Activated naive CD8-positive, alpha-beta T cell treated with anti-CD3 and anti-CD28 coated beads for 36 hours (primary cell): ENCODE data around the gene FBXO41. TPM values are rescaled to one million over a fixed set of nuclear protein-coding genes. Genes with fewer than 3 reads are reported as not detected.
A peak's percentile ranks its signal among the peaks of the same experiment; 100 is the strongest.

Experiments
- DNase-seq: peaks from one replicate; pipeline ENCODE4 v3.0.0; 2021
- H3K27ac Mint-ChIP-seq: one replicate; pipeline ENCODE4 v1.8.0; 2022; ENCODE audit warnings: mild to moderate bottlenecking, moderate library complexity, mixed read lengths
- H3K27me3 Mint-ChIP-seq: one replicate; pipeline ENCODE4 v1.8.0; 2022; ENCODE audit warnings: mild to moderate bottlenecking, mixed read lengths
- H3K36me3 Mint-ChIP-seq: one replicate; pipeline ENCODE4 v1.8.0; 2021; ENCODE audit warnings: mild to moderate bottlenecking, mixed read lengths
- H3K4me1 Mint-ChIP-seq: one replicate; pipeline ENCODE4 v1.8.0; 2021; ENCODE audit warnings: mixed read lengths
- H3K4me3 Mint-ChIP-seq: one replicate; pipeline ENCODE4 v1.8.0; 2022; ENCODE audit warnings: mild to moderate bottlenecking, moderate library complexity, mixed read lengths
- H3K9me3 Mint-ChIP-seq: one replicate; pipeline ENCODE4 v1.8.0; 2022; ENCODE audit warnings: mixed read lengths
- total RNA-seq, 2 experiments: library from RNA; stranded (reverse); gene quantifications; one replicate each; pipeline ENCODE4 v1.2.3, GENCODE V29; 2021

FBXO41 gene
- total RNA-seq, 2 experiments from 2014 or later: 45.7 to 45.8 TPM

DNA sequence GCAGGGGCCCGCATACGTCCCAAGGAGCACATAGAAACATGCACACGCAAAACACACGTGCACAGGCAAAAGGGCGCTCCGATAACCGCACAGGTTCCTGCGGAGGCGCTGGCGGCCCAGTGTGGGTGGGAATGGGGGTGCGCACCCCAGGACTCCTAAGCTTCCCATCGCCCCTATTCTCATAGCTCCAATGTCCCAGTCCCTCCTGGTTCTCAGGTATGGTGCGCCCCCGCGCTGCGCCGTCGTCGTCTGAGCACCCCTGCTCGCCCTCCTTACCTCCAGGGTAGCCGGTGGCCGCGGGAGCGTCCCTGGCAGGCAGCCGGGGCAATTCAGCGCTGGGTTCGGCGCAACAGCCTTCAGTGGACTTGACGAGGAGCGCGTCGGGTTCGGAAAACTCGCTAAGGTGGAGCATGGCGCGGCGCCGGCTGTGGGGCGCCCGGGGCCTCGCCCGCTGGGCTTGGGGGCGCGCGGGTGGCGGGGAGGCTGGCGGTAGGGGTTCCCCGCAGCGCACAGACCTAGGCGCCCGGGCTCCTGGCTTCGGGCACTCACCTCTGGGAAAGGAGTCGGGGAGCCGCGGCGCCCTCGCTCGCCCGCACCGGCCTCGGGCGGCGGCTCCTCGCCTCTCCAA is 8.7 kb upstream of the FBXO41 start:
- Mint-ChIP-seq H3K27me3 (peaks cover 83% of the 10 kb centered on the region), H3K9me3 (no peaks in the 10 kb centered on the region), H3K4me3 (peak overlapping the region; percentile 73), H3K4me1 (peaks cover 10% of the 10 kb centered on the region), H3K27ac (no peak overlapping the region), H3K36me3 (no peaks in the 10 kb centered on the region)
- DNase-seq: no peak

DNA sequence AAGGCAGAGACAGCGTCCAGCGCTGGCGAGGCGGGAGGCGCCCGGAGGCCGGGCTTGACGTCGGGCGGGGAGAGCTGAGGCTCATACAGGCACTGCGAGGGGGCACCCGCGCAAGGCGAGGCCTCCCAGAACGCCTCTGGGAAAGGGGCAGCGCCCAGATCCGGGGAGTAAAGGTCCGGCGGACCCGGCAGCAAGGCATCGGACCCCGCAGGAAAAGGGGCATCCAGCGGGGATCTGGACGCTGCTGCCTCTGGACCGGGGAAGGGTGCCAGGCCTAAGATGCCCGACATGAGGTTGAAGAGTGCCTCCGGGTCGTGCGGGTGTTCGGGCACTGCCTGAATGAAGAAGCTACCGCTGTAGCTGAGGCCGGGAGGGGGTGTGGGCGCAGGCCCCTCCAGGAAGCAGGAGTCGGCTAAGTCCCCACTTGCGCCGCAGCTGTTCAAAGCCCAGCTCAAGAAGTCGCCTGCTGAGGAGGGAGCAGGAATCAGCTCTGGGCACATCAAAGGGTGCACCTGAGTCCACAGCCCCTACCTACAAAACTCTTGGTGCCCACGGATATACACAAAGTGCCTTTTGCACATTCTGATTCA is 8.1 kb upstream of the FBXO41 start:
- peaks cover 79% of the 10 kb centered on the region for H3K27me3 Mint-ChIP-seq
- no peaks in the 10 kb centered on the region for H3K36me3 Mint-ChIP-seq
- H3K4me3 Mint-ChIP-seq: peak overlapping the region; percentile 65
- peak; percentile 5 for DNase-seq
- no peak overlapping the region for H3K27ac Mint-ChIP-seq
- peaks cover 10% of the 10 kb centered on the region for H3K4me1 Mint-ChIP-seq
- H3K9me3 Mint-ChIP-seq: no peaks in the 10 kb centered on the region

GRCh38 chr2:73291461-73292315 is 7.4 kb upstream of the FBXO41 start:
- Mint-ChIP-seq H3K36me3 (no peaks in the 10 kb centered on the region), H3K9me3 (no peaks in the 10 kb centered on the region), H3K27me3 (peaks cover 72% of the 10 kb centered on the region), H3K4me3 (peak overlapping the region; percentile 14), H3K27ac (no peak overlapping the region), H3K4me1 (peaks cover 10% of the 10 kb centered on the region)
- DNase-seq: no peak

DNA sequence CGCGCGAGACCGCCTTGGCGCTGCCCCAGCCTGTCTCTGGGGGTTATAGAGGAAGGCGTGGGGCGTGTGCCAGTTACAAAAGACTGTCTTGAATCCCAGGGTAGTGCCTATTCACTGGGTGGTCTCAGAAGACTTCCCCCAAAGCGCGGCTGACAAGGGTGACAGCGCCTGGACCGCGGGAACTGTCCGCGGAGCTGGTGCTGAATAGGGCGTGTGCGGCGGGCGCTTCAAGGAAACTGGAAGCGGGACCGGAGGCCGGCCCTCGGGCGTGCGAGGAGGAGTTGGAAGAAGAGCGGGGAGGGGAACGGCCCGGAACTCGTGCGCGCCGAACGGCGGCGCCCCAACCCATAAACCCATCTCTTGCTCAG is 6.8 kb upstream of the FBXO41 start:
- H3K27me3 Mint-ChIP-seq: peaks cover 66% of the 10 kb centered on the region
- H3K9me3 Mint-ChIP-seq: no peaks in the 10 kb centered on the region
- DNase-seq: peak; percentile 71
- no peak overlapping the region for H3K27ac Mint-ChIP-seq
- H3K36me3 Mint-ChIP-seq: no peaks in the 10 kb centered on the region
- H3K4me3 Mint-ChIP-seq: peak overlapping the region; percentile 40
- H3K4me1 Mint-ChIP-seq: peaks cover 10% of the 10 kb centered on the region

DNA sequence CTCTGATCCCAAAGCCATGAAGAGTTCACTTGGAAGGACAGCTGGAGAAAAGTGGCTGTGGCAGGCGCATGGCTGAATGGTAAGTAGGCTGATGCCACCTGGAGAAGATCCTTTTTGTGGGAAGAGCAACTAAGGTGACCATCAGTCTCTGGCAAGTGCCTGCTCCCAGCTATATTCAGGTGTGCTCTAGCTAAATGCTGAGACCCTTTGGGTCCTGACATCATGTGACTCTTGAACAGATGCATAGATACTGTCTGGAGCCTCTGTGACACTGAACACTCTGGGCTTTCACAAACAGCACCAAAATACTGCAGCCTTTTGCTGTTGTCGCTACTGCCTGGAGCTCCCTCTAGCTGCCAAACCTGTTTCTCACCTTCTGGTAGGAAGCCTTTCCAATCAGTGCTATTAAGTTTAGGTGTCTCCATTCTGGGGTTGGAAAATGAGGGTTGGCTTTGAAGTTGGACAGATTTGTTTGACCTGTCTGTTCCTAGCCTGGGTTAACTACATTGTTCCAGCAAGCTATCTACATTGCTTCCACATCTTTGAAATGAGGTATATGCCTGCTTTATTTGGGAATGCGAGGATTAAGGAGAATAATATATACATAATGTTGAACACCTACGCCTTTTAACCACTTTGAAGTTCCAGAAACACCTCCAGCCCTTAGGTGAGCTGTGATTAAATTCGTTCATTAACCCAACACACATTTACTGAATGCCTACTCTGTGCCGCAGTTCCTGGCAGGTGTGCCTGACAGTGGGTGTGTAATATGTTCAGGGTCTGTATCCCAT is 6.0 kb upstream of the FBXO41 start:
- no peaks in the 10 kb centered on the region for H3K9me3 Mint-ChIP-seq
- no peak overlapping the region for H3K4me3 Mint-ChIP-seq
- no peaks in the 10 kb centered on the region for H3K36me3 Mint-ChIP-seq
- peak; percentile 49 for DNase-seq
- H3K27ac Mint-ChIP-seq: no peak overlapping the region
- H3K27me3 Mint-ChIP-seq: peaks cover 57% of the 10 kb centered on the region
- H3K4me1 Mint-ChIP-seq: peaks cover 16% of the 10 kb centered on the region

DNA sequence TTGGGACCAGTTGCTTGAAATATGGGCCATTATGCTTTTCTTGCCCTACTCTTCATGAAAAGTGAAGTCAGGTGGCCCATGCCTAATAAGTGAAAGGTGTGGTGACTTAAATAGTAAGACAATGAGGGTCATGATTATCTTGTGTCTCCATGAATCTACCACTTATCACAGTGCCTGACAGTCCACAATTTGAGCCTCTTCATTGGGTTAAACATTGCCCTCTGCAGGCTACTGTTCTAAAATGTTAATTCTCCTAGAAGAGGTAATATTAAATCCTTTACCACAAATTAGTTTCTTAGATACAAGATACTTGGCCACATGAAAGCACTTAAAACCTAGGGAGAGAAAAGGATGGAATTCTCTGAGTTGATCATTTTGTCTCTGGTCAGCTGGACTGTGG is 5.0 kb upstream of the FBXO41 start:
- no peaks in the 10 kb centered on the region for H3K36me3 Mint-ChIP-seq
- no peak overlapping the region for H3K27ac Mint-ChIP-seq
- H3K4me3 Mint-ChIP-seq: no peak overlapping the region
- H3K9me3 Mint-ChIP-seq: no peaks in the 10 kb centered on the region
- DNase-seq: no peak
- peaks cover 48% of the 10 kb centered on the region for H3K27me3 Mint-ChIP-seq
- H3K4me1 Mint-ChIP-seq: peaks cover 18% of the 10 kb centered on the region

DNA sequence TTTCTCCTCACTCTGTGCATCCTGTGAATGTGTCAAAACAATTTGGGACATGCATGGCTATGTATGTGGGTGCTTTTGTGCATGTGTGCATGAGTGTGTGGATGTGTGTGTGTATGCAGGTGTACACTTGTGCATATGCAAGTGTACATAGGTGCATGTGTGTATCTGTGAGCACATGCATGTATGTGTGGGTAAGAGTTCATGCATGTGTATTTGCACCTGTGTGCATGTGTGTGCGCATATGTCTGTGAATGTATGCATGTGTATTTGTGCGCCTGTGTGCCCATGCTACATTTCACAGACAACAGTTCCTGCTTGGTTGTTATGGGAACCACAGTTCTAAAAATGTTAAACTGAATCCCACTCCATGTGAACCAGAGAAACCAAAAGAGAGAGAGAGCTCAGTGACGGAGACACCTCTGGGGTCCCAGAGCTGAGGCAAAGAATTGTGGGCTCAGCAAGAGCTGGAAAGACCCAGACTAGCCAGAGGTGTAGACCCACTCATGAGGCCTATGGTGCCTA is 1.9 kb upstream of the FBXO41 start:
- no peak overlapping the region for H3K27ac Mint-ChIP-seq
- peaks cover 28% of the 10 kb centered on the region for H3K27me3 Mint-ChIP-seq
- no peak for DNase-seq
- peaks cover 4% of the 10 kb centered on the region for H3K36me3 Mint-ChIP-seq
- H3K4me1 Mint-ChIP-seq: peaks cover 24% of the 10 kb centered on the region
- H3K9me3 Mint-ChIP-seq: no peaks in the 10 kb centered on the region
- H3K4me3 Mint-ChIP-seq: no peak overlapping the region

- H3K36me3 Mint-ChIP-seq: peaks cover 9% of the 10 kb centered on the region
- H3K9me3 Mint-ChIP-seq: no peaks in the 10 kb centered on the region
- DNase-seq: peak; percentile 46
- peaks cover 18% of the 10 kb centered on the region for H3K27me3 Mint-ChIP-seq
- H3K4me3 Mint-ChIP-seq: peak overlapping the region; percentile 73
- peak overlapping the region; percentile 86 for H3K27ac Mint-ChIP-seq
- peaks cover 23% of the 10 kb centered on the region for H3K4me1 Mint-ChIP-seq
These were observed 971 bp upstream of the FBXO41 start for GRCh38 chr2:73285159-73285739.

GRCh38 chr2:73283545-73284295 is 558 bp downstream of the FBXO41 start:
- no peaks in the 10 kb centered on the region for H3K9me3 Mint-ChIP-seq
- peaks cover 22% of the 10 kb centered on the region for H3K36me3 Mint-ChIP-seq
- peaks cover 25% of the 10 kb centered on the region for H3K4me1 Mint-ChIP-seq
- peak overlapping the region; percentile 86 for H3K4me3 Mint-ChIP-seq
- peak overlapping the region; percentile 83 for H3K27ac Mint-ChIP-seq
- DNase-seq: peak; percentile 44
- peaks cover 9% of the 10 kb centered on the region for H3K27me3 Mint-ChIP-seq

- DNase-seq: no peak
- Mint-ChIP-seq H3K4me1 (peaks cover 25% of the 10 kb centered on the region), H3K27me3 (peaks cover 2% of the 10 kb centered on the region), H3K9me3 (no peaks in the 10 kb centered on the region), H3K36me3 (peaks cover 28% of the 10 kb centered on the region), H3K27ac (peak overlapping the region; percentile 83), H3K4me3 (peak overlapping the region; percentile 86)
These were observed 1.2 kb downstream of the FBXO41 start for GRCh38 chr2:73282924-73283544.

DNA sequence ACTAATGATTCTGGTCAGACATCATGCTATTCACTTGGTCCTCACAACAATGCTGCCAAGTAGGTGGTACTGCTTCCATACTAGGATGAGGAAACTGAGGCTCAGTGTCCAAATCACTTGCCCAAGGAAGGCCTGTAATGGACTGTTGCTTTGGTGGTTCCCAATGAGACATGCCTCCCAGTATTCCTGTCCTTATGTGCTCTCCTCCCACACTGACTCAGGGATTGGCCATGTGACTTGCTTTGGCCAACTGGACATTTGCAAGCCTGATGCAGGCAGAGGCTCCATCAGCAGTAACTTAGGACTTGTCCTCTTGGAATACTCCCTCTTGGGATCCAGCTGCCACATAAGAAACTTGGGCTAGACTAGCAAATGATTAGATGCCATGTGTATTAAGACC is 3.0 kb downstream of the FBXO41 start:
- Mint-ChIP-seq H3K27me3 (no peaks in the 10 kb centered on the region), H3K4me1 (peaks cover 25% of the 10 kb centered on the region), H3K4me3 (no peak overlapping the region), H3K27ac (no peak overlapping the region), H3K9me3 (no peaks in the 10 kb centered on the region), H3K36me3 (peaks cover 40% of the 10 kb centered on the region)
- no peak for DNase-seq

DNA sequence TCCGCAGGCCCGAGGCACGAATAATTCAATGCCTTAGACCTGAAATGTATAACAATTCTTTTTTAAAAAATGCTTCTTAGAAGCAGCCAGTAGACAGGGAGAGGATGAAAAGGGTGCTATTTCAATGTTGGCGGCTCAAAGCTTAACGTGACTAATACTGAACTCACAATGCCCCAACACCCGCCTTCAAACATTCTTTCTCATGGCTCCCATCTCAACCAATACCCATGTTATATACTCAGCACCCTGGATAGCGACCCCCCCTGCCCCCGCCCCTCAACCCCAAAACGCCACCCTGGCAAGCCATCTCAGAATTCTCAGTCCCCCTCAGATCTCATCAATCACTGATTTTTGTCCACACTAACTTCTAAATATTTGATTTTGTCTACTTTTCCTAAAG is 4.4 kb downstream of the FBXO41 start:
- H3K4me3 Mint-ChIP-seq: no peak overlapping the region
- H3K27ac Mint-ChIP-seq: no peak overlapping the region
- H3K4me1 Mint-ChIP-seq: peaks cover 18% of the 10 kb centered on the region
- no peaks in the 10 kb centered on the region for H3K27me3 Mint-ChIP-seq
- H3K36me3 Mint-ChIP-seq: peaks cover 42% of the 10 kb centered on the region
- DNase-seq: no peak
- H3K9me3 Mint-ChIP-seq: no peaks in the 10 kb centered on the region

DNA sequence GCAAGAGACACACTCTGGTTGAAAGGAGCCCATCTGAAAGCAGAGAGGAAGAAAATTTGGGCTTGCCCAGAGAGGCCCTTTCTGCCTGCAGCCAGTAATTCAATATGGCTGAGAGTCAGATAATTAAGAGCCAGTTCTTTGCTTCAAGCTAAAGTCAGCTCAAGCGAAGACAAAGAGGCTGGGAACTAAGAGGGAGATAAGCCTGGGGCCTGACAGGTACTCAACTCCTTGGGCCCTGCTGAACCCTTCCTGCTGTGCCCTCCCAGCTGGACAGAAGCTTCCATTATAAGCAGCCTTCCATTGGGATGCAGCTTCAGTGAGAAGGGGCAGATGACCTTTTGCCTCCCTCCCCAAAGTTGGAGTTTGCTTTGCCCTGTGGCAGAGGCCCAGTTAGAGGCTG is 12.0 kb downstream of the FBXO41 start:
- Mint-ChIP-seq H3K4me3 (no peak overlapping the region), H3K27me3 (no peaks in the 10 kb centered on the region), H3K9me3 (no peaks in the 10 kb centered on the region), H3K4me1 (peaks cover 13% of the 10 kb centered on the region), H3K27ac (no peak overlapping the region), H3K36me3 (peaks cover 32% of the 10 kb centered on the region)
- no peak for DNase-seq
